Progenitor cell of endocrine pancreas (in vitro differentiated cells): ENCODE data around the gene PSME3. TPM values are rescaled to one million over a fixed set of nuclear protein-coding genes. Genes with fewer than 3 reads are reported as not detected.

Source experiments
- DNase-seq: peaks from one replicate; pipeline ENCODE4 v3.0.0; 2021; ENCODE audit warnings: low spot score; ENCODE audit not compliant: unreplicated experiment
- H3K27ac Mint-ChIP-seq: 2 replicates; pipeline ENCODE4 v1.8.0; 2021; ENCODE audit warnings: mild to moderate bottlenecking, moderate library complexity, mixed read lengths
- H3K27me3 Mint-ChIP-seq: 2 replicates; pipeline ENCODE4 v1.8.0; 2021; ENCODE audit warnings: mixed read lengths
- H3K36me3 Mint-ChIP-seq: 2 replicates; pipeline ENCODE4 v1.8.0; 2022; ENCODE audit warnings: mixed read lengths; ENCODE audit not compliant: insufficient read depth
- H3K4me1 Mint-ChIP-seq: 2 replicates; pipeline ENCODE4 v1.8.0; 2021; ENCODE audit warnings: low read depth, mixed read lengths
- H3K4me3 Mint-ChIP-seq: 2 replicates; pipeline ENCODE4 v1.8.0; 2021; ENCODE audit warnings: low read depth, mild to moderate bottlenecking, moderate library complexity, mixed read lengths
- H3K9me3 Mint-ChIP-seq: 2 replicates; pipeline ENCODE4 v1.8.0; 2021; ENCODE audit warnings: low read depth, mixed read lengths
- CTCF ChIP-seq: fragments of 200-600 bp; sonication (generic); IDR thresholded peaks from one replicate; pipeline ENCODE4 v1.5.0; 2021; ENCODE audit warnings: antibody characterized with exemption, mild to moderate bottlenecking; ENCODE audit not compliant: unreplicated experiment
- total RNA-seq: library from RNA; stranded (reverse); gene quantifications from 2 replicates; pipeline ENCODE4 v1.2.1, GENCODE V29; 2021

Gene PSME3
- total RNA-seq, 1 donor from 2014 or later: 121 TPM

- peaks cover 17% of the 10 kb centered on the region for H3K27me3 Mint-ChIP-seq
- peaks cover 4% of the 10 kb centered on the region for H3K36me3 Mint-ChIP-seq
Observed at GRCh38 chr17:42832213-42832933, 824 bp upstream of the PSME3 start.

GRCh38 chr17:42833767-42834422, 698 bp downstream of the PSME3 start:
- peak overlapping the region; percentile 95 for H3K4me3 Mint-ChIP-seq
- peaks cover 18% of the 10 kb centered on the region for H3K4me1 Mint-ChIP-seq
- TF ChIP-seq CTCF: no peak
- peak overlapping the region; percentile 98 for H3K27ac Mint-ChIP-seq
- peaks cover 11% of the 10 kb centered on the region for H3K36me3 Mint-ChIP-seq
- DNase-seq: no peak
- H3K27me3 Mint-ChIP-seq: peaks cover 4% of the 10 kb centered on the region
- H3K9me3 Mint-ChIP-seq: no peaks in the 10 kb centered on the region

More at GRCh38 chr17:42832213-42832933, 824 bp upstream of the PSME3 start:
- no peak for TF ChIP-seq CTCF
- DNase-seq: no peak
- H3K9me3 Mint-ChIP-seq: no peaks in the 10 kb centered on the region
- H3K4me3 Mint-ChIP-seq: peak overlapping the region; percentile 95
- H3K4me1 Mint-ChIP-seq: peaks cover 18% of the 10 kb centered on the region
- peak overlapping the region; percentile 98 for H3K27ac Mint-ChIP-seq

- peaks cover 18% of the 10 kb centered on the region for H3K4me1 Mint-ChIP-seq
- H3K36me3 Mint-ChIP-seq: peaks cover 19% of the 10 kb centered on the region
- no peaks in the 10 kb centered on the region for H3K9me3 Mint-ChIP-seq
- H3K27me3 Mint-ChIP-seq: no peaks in the 10 kb centered on the region
- no peak overlapping the region for H3K27ac Mint-ChIP-seq
- no peak for DNase-seq
- no peak for TF ChIP-seq CTCF
- no peak overlapping the region for H3K4me3 Mint-ChIP-seq
Observed at GRCh38 chr17:42835732-42836131, 2.5 kb downstream of the PSME3 start.

- Mint-ChIP-seq H3K9me3 (no peaks in the 10 kb centered on the region), H3K36me3 (peaks cover 20% of the 10 kb centered on the region), H3K27me3 (no peaks in the 10 kb centered on the region), H3K4me3 (no peak overlapping the region), H3K4me1 (no peaks in the 10 kb centered on the region), H3K27ac (no peak overlapping the region)
- no peak for TF ChIP-seq CTCF
- DNase-seq: no peak
Observed at GRCh38 chr17:42841975-42842685, 8.9 kb downstream of the PSME3 start.

- Mint-ChIP-seq H3K9me3 (no peaks in the 10 kb centered on the region), H3K4me1 (no peaks in the 10 kb centered on the region), H3K36me3 (peaks cover 16% of the 10 kb centered on the region), H3K4me3 (no peak overlapping the region), H3K27ac (no peak overlapping the region), H3K27me3 (no peaks in the 10 kb centered on the region)
- DNase-seq: no peak
- peak; percentile 90 for TF ChIP-seq CTCF
Observed at GRCh38 chr17:42843358-42843934, 10.2 kb downstream of the PSME3 start.
